HEK293 (cell line): ENCODE measurements around the gene PARP8.
"Not testable (repeated sequence)": the region's sequence is repeated elsewhere in the genome, so short reads cannot be mapped to it uniquely, and the experiment has no call there.

Source experiments
- ZNF776 ChIP-seq: fragments of 450-650 bp; formaldehyde crosslinking; IDR thresholded peaks from 2 replicates; pipeline ENCODE4 v1.5.0; 2017; ENCODE audit warnings: missing biosample characterization, missing genetic modification characterization, borderline replicate concordance
- TF ChIP-seq, protein P1 (sequence below): fragments of 450-650 bp; formaldehyde crosslinking; IDR thresholded peaks from 2 replicates; pipeline ENCODE4 v1.5.1; 2016; ENCODE audit warnings: missing biosample characterization, missing genetic modification characterization

DNA sequence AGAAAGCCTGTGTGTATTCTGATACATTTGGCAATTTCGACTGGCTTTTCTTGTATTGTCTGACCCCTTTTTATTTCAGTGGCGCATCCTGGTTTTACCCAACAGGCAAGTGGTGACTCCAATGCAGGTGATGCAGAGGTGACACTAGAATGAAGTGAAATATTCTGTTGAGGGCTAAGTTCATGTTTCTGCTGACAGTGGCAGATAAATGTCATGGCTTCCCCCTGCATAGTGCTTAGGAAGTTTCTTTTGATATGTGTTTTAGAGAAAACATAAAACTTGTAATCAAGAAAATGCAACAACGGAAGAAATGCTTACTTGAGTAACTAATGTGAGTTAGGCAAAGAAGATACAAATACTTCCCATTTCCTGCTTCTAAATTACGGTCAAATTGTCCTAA lies 13.1 kb downstream of the PARP8 start:
- TF ChIP-seq, protein P1, sequence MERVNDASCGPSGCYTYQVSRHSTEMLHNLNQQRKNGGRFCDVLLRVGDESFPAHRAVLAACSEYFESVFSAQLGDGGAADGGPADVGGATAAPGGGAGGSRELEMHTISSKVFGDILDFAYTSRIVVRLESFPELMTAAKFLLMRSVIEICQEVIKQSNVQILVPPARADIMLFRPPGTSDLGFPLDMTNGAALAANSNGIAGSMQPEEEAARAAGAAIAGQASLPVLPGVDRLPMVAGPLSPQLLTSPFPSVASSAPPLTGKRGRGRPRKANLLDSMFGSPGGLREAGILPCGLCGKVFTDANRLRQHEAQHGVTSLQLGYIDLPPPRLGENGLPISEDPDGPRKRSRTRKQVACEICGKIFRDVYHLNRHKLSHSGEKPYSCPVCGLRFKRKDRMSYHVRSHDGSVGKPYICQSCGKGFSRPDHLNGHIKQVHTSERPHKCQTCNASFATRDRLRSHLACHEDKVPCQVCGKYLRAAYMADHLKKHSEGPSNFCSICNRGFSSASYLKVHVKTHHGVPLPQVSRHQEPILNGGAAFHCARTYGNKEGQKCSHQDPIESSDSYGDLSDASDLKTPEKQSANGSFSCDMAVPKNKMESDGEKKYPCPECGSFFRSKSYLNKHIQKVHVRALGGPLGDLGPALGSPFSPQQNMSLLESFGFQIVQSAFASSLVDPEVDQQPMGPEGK (tag by site-specific recombination), result not testable (repeated sequence)
- TF ChIP-seq ZNF776 (tag by site-specific recombination), result not testable (repeated sequence)
